T-helper 2 cell treated with Interferon-gamma antibody and Interleukin-4, amounts not matched to agents 5 μg/mL and 100 μg/mL, for 36 hours (primary cell): Measurements from ENCODE around the gene HINFP.
"Not testable (repeated sequence)": the region's sequence is repeated elsewhere in the genome, so short reads cannot be mapped to it uniquely, and the experiment has no call there.

Source experiments
- DNase-seq: peaks from one replicate; pipeline ENCODE4 v3.0.0; 2021; ENCODE audit warnings: low spot score
- H3K27ac Mint-ChIP-seq: one replicate; pipeline ENCODE4 v1.8.0; 2021; ENCODE audit warnings: mild to moderate bottlenecking, mixed read lengths
- H3K27me3 Mint-ChIP-seq: one replicate; pipeline ENCODE4 v1.8.0; 2021; ENCODE audit warnings: low read depth, mixed read lengths
- H3K36me3 Mint-ChIP-seq: one replicate; pipeline ENCODE4 v1.8.0; 2021; ENCODE audit warnings: low read depth, mixed read lengths
- H3K4me1 Mint-ChIP-seq: one replicate; pipeline ENCODE4 v1.8.0; 2021; ENCODE audit warnings: low read depth, mixed read lengths
- H3K4me3 Mint-ChIP-seq: one replicate; pipeline ENCODE4 v1.8.0; 2022; ENCODE audit warnings: mild to moderate bottlenecking, moderate library complexity, mixed read lengths
- H3K9me3 Mint-ChIP-seq: one replicate; pipeline ENCODE4 v1.8.0; 2021; ENCODE audit warnings: mixed read lengths

Gene HINFP

DNA sequence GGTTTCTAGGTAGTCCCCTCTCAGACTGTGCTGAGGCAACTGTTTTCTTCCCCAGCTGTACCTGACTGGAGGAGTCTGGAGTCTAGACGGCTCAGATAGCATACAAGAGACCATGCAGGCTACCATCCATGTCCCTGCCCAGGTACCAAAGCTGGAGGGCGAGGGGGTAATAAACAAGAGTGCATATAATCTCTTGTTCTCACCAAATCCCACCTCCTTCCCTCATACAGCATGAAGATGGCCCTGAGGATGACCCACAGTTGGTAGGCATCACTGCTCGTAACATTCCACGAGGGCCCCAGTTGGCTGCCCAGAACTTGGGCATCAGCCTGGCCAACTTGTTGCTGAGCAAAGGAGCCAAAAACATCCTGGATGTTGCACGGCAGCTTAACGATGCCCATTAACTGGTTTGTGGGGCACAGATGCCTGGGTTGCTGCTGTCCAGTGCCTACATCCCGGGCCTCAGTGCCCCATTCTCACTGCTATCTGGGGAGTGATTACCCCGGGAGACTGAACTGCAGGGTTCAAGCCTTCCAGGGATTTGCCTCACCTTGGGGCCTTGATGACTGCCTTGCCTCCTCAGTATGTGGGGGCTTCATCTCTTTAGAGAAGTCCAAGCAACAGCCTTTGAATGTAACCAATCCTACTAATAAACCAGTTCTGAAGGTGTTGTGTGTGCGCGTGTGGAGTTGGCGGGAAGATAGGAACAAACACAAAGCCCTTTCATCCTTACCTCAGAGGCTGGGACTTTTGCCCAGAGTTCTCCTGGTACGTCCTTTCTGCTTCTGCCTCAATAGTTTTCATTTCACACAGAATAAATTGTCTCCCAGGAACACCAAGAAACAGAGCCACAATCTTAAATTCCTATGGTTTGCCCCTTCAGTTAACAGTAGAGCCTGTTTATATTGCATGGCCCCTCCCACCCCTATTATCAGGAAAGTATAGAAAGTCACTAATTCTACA, 28.2 kb upstream of the HINFP start:
- peaks cover 37% of the 10 kb centered on the region for H3K4me1 Mint-ChIP-seq
- H3K36me3 Mint-ChIP-seq = peaks cover 55% of the 10 kb centered on the region
- DNase-seq = no peak

DNA sequence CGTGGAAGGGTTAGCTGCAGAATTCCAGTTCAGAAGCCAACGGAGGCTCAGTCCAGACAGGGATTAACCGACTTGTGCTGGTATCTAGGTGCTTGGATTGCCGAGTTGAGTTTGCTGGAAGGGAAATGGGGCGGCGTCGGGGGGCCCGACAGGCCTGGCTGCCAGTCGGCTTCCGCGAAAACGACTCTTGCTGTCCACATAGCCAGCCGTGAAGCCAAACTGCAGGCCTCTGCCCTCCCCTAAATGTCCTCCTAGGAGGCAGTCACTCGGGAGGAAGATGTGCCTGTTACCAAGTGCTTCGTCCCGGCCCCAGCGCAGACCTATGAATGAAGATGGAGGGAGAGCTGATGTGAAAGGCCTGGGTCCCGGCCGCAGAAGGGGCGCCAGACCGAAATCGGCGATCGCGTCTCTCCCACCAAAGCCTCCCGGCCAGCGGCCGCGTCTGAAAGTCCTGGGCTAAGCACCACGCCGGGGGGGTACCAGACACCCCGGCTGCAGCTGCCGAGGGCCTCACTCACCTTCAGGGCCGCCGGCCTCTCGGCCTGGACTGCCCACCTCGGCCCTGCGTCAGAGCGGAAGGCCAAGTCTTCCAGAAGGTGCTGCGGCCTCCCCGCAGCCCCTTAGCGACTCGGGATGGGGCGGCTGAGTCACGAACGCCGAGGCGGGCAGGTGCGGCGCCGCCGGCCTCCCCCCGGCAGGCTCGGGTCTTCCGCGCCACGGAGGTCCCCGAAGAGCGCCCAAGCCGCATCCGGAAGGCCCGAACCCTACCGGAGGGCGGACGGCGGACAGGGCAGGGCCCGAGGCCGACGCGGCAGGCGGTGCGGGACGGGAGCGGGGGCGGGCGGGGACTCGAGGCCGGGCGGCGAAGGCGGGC, 27.2 kb upstream of the HINFP start:
- H3K4me1 Mint-ChIP-seq = peaks cover 37% of the 10 kb centered on the region
- peak; percentile 46 for DNase-seq
- H3K4me3 Mint-ChIP-seq = peak overlapping the region; percentile 93
- peaks cover 64% of the 10 kb centered on the region for H3K36me3 Mint-ChIP-seq
- peaks cover 3% of the 10 kb centered on the region for H3K27me3 Mint-ChIP-seq
- no peaks in the 10 kb centered on the region for H3K9me3 Mint-ChIP-seq
- peak overlapping the region; percentile 94 for H3K27ac Mint-ChIP-seq

More for the DNA sequence above, 28.2 kb upstream of the HINFP start:
- Mint-ChIP-seq H3K9me3 (no peaks in the 10 kb centered on the region), H3K27ac (peak overlapping the region; percentile 89), H3K4me3 (peak overlapping the region; percentile 93), H3K27me3 (peaks cover 3% of the 10 kb centered on the region)

- Mint-ChIP-seq H3K36me3 (peaks cover 65% of the 10 kb centered on the region), H3K27ac (peak overlapping the region; percentile 94), H3K4me3 (peak overlapping the region; percentile 92), H3K9me3 (no peaks in the 10 kb centered on the region), H3K27me3 (peaks cover 3% of the 10 kb centered on the region), H3K4me1 (peaks cover 38% of the 10 kb centered on the region)
- peak; percentile 76 for DNase-seq
Measured at GRCh38 chr11:119094816-119095065, 26.6 kb upstream of the HINFP start.

DNA sequence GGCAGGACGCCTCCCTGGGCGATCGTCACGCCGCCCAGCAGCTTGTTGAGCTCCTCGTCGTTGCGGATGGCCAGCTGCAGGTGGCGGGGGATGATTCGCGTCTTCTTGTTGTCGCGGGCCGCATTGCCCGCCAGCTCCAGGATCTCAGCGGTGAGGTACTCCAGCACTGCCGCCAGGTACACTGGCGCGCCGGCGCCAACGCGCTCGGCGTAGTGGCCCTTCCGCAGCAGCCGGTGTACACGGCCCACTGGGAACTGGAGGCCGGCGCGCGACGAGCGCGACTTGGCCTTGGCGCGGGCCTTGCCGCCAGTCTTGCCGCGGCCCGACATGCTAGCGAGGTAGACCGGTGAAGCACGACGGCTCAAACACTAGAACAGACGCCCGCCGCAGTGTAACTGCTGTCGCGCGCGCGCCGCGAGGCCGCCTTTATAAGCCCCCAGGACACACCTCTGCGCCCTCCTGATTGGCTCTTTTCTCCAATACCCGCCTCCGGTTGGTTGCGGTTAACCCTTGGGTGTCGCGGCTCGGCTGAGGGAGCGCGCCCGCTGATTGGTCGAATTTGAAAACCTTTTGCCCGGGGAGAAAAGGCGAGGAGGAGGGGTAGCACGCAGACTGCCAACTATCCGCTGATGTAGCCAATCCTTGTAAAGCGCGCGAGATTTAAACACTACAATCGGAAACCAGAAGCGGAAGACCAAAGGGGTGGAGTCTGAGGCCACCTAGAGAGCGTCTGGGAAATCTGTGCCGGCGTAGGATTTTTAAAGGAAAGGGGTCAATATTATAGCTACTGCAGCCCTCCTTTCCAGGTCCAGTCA, 26.1 kb upstream of the HINFP start:
- Mint-ChIP-seq H3K27ac (peak overlapping the region; percentile 94), H3K36me3 (peaks cover 69% of the 10 kb centered on the region), H3K27me3 (peaks cover 3% of the 10 kb centered on the region), H3K4me1 (peaks cover 42% of the 10 kb centered on the region), H3K9me3 (no peaks in the 10 kb centered on the region), H3K4me3 (peak overlapping the region; percentile 92)
- DNase-seq = peak; percentile 100

DNA sequence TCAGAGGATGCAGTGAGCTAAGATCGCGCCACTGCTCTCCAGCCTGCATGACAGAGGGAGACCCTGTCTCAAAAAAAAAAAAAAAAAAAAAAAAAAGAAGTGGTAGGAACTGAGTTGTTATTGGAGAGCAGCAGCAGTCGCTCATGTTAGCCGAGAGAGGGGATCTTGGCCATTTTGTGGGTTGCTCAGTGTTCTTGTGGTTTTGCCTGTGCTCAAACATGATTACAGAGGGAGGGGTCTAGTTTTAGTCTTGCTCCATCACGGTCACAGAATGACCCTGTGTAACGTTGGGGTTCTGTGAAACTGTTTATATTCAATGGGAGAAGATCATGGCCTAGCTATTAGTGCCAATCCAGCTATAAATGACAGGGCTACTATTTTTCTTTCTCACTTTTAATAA, 21.7 kb upstream of the HINFP start:
- Mint-ChIP-seq H3K4me3 (peak overlapping the region; percentile 93), H3K36me3 (peaks cover 41% of the 10 kb centered on the region), H3K27me3 (peaks cover 3% of the 10 kb centered on the region), H3K27ac (peak overlapping the region; percentile 83), H3K9me3 (no peaks in the 10 kb centered on the region), H3K4me1 (peaks cover 33% of the 10 kb centered on the region)
- no peak for DNase-seq

DNA sequence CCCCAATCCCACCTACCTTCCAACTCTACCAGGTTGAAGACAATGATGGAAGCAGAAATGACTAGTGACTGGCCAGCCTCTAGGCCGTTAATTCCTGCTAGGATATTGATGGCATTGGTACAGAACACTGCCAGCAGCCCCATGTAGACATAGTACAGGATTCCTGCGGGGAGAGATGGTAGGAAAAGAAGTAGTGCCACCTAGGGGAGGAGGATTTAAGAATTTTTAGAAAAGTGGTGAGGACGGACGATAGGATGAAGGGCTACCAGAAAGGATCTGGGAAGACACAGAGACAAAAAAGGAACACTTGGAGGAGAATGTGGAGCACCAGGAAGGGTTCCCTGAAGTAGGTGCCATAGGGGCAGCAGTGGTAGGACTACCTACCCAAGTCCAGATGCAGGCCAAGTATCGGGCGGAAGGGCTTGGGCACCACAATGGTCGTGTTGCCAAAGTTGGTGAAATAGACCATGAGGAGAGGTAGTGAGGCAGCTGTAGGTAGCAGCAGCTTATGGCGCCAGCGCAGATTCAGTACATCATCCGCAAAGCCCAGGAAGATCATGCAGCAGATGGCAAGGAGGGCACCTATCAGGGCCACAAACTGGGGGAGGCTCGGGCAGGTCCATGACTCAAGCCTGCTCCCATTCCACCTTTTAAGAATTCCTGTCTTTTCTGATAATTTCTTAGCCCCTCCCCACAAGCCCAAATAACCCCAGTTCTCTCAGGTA, 21.0 kb upstream of the HINFP start:
- H3K9me3 Mint-ChIP-seq = no peaks in the 10 kb centered on the region
- no peak for DNase-seq
- peaks cover 34% of the 10 kb centered on the region for H3K4me1 Mint-ChIP-seq
- H3K36me3 Mint-ChIP-seq = peaks cover 34% of the 10 kb centered on the region
- H3K4me3 Mint-ChIP-seq = peak overlapping the region; percentile 93
- H3K27me3 Mint-ChIP-seq = peaks cover 1% of the 10 kb centered on the region
- H3K27ac Mint-ChIP-seq = peak overlapping the region; percentile 97

DNA sequence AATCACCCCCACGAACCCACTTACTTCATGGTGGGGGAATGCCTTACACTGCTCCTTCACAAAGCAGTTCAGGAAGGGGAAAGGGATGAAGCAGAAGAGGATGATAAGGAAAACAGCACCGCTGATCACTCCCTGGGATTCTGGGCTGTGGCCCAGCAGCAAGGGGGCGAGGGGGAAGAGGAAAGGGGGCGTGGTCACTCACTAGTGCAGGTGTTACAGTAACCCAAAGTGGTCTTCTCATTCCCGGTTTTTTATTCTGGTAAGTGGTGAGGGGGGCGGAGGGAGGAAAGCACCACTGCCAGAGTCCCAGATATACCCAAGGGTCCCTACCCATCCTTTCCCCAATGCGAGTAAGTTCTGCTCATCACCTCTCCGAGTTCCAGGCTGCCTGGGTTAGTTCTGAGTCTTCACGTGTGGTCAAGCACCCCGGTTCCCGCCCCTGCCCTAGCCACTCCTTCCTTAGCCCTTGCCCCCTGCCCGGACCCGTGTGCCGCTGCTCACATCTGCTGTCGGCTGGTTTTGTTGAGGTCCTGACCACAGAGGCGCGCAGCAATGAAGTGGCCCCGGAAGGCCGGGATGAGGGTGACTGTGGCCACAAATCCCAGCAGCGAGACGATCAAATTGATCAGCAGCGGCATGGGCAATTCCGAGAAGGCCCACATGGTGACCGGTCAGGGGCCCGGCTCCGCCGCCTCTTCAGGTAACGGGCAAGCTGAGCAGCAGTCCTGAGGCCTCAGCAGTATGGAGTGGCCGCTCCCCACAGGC, 20.2 kb upstream of the HINFP start:
- H3K27me3 Mint-ChIP-seq = no peaks in the 10 kb centered on the region
- peaks cover 30% of the 10 kb centered on the region for H3K4me1 Mint-ChIP-seq
- peaks cover 32% of the 10 kb centered on the region for H3K36me3 Mint-ChIP-seq
- H3K9me3 Mint-ChIP-seq = no peaks in the 10 kb centered on the region
- no peak for DNase-seq
- peak overlapping the region; percentile 97 for H3K27ac Mint-ChIP-seq
- H3K4me3 Mint-ChIP-seq = peak overlapping the region; percentile 93

DNA sequence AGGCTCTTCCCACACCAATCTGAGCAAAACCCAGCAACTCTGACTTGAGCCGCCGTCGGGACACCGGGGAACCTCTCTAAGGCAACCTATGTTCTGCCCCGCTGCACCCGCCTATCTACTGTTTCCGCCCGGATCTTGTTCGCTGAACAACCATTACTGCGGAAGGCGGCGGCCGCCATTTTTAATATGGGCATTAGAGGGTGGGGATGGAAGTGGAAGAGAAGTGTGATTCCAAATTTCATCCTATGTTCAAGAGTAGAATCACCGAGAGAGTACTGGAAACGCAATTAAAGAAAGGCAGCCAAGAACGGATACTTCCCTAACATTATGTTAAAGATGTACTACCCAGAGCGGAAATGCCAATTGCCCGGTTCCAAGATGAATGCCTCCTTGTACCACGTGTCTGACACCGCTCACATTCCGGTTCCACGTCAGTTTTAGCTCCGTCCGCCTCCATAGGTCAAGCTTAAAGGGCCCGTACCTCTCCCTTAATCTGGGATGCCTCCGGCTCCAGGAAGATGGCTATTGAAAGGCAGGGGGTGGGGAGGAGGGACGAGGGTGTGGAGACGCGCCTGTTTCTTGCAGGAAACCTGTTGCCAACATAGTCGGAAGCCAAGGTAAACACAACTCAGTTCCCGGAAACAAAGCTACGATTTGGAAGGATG, 19.5 kb upstream of the HINFP start, which contains the start of gene DPAGT1:
Gene DPAGT1, minus strand, starts transcription at position 95 of the 665 bp plus-strand sequence. CDS start 198 bp downstream, outside the sequence.
- Mint-ChIP-seq H3K27ac (peak within 1 kb of the TSS; percentile 97), H3K9me3 (no peaks in the 10 kb centered on the region), H3K4me1 (peaks cover 36% of the 10 kb centered on the region), H3K27me3 (no peaks in the 10 kb centered on the region), H3K4me3 (peak within 1 kb of the TSS; percentile 93), H3K36me3 (peaks cover 26% of the 10 kb centered on the region)
- DNase-seq = peak; percentile 85

DNA sequence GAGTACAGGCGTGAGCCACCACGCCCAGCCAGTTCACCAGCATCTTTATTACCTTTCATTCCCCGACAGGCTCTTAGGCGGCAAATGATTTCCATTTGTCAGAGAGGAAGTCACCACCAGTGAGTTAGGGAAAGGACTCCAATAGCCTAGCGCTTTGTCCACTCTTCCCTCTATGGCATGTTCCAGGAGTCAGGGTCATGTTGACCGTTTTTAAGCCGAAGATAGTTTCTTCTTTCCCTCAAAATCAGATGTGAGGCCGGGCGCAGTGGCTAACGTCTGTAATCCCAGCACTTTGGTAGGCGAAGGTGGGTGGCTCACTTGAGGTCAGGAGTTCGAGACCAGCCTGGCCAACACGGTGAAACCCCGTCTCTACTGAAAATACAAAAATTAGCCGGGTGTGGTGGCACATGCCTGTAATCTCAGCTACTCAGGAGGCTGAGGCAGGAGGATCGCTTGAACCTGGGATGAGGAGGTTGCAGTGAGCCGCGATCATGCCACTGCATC, 18.2 kb upstream of the HINFP start:
- H3K9me3 Mint-ChIP-seq, DNase-seq, H3K27ac Mint-ChIP-seq, H3K27me3 Mint-ChIP-seq: not testable (repeated sequence)
- peaks cover 15% of the 10 kb centered on the region for H3K36me3 Mint-ChIP-seq
- H3K4me1 Mint-ChIP-seq = peaks cover 37% of the 10 kb centered on the region
- peak overlapping the region; percentile 93 for H3K4me3 Mint-ChIP-seq

DNA sequence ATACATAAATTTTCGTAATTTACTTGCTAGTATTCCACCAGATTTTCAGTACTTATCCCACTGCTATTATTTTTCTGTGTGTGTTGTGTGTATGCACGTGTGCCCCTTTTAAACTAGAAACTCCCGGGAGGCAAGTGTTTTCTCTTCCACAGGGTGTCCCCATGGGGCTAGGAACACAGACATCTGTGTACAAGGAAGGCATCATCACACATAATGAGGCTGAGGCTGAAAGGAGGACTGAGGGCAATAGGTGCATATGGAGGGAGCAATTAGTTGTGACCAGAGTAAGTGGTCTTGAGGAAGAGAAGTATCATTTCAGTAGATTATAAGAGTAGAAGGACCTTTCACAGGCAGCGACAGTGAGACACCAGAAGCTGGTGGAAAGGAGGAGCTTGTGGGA, 17.6 kb upstream of the HINFP start:
- Mint-ChIP-seq H3K4me3 (peak overlapping the region; percentile 60), H3K27ac (peak overlapping the region; percentile 70), H3K36me3 (peaks cover 13% of the 10 kb centered on the region), H3K9me3 (no peaks in the 10 kb centered on the region), H3K27me3 (no peaks in the 10 kb centered on the region), H3K4me1 (peaks cover 39% of the 10 kb centered on the region)
- DNase-seq = no peak

GRCh38 chr11:119106564-119107537, 14.5 kb upstream of the HINFP start, which contains the start of gene C2CD2L:
Gene C2CD2L (plus strand): TSS chr11:119107344. CDS start chr11:119107742, 398 bp downstream.
- H3K9me3 Mint-ChIP-seq = no peaks in the 10 kb centered on the region
- H3K4me1 Mint-ChIP-seq = peaks cover 37% of the 10 kb centered on the region
- peaks cover 26% of the 10 kb centered on the region for H3K36me3 Mint-ChIP-seq
- no peaks in the 10 kb centered on the region for H3K27me3 Mint-ChIP-seq
- peak within 1 kb of the TSS; percentile 95 for H3K4me3 Mint-ChIP-seq
- peak; percentile 90 for DNase-seq
- H3K27ac Mint-ChIP-seq = peak within 1 kb of the TSS; percentile 91
